IPS-15b (cell line): ENCODE data around the gene RUNDC3A.
"Not testable (repeated sequence)": the region's sequence is repeated elsewhere in the genome, so short reads cannot be mapped to it uniquely, and the experiment has no call there.

Source experiments
- H3K27me3 ChIP-seq: one replicate; pipeline ENCODE4 v1.6.1; 2013; ENCODE audit warnings: low read length; ENCODE audit not compliant: control insufficient read depth, insufficient read depth
- H3K36me3 ChIP-seq: one replicate; pipeline ENCODE4 v1.6.1; 2013; ENCODE audit warnings: low read length; ENCODE audit not compliant: control insufficient read depth, insufficient read depth
- H3K4me1 ChIP-seq: one replicate; pipeline ENCODE4 v1.6.1; 2013; ENCODE audit warnings: mild to moderate bottlenecking, low read length; ENCODE audit not compliant: control insufficient read depth, insufficient read depth
- H3K4me3 ChIP-seq: one replicate; pipeline ENCODE4 v1.5.1; 2013; ENCODE audit warnings: low read depth, low read length
- H3K9ac ChIP-seq: one replicate; pipeline ENCODE4 v1.6.1; 2013; ENCODE audit warnings: low read depth, mild to moderate bottlenecking, low read length
- H3K9me3 ChIP-seq: one replicate; pipeline ENCODE4 v1.6.1; 2013; ENCODE audit warnings: mild to moderate bottlenecking, low read length; ENCODE audit not compliant: control insufficient read depth, insufficient read depth

The RUNDC3A gene

GRCh38 chr17:44324571-44325275, 16.3 kb downstream of the RUNDC3A start, which contains the start of gene SLC25A39:
TSS of gene SLC25A39 (minus strand) at chr17:44324823. CDS start at chr17:44323562, 1,261 bp downstream.
- H3K4me3 ChIP-seq = peak within 1 kb of the TSS; percentile 84
- peaks cover 2% of the 10 kb centered on the region for H3K27me3 ChIP-seq
- H3K4me1 ChIP-seq = no peaks in the 10 kb centered on the region
- peak within 1 kb of the TSS; percentile 83 for H3K9ac ChIP-seq
- H3K9me3 ChIP-seq = no peaks in the 10 kb centered on the region
- H3K36me3 ChIP-seq = peaks cover 29% of the 10 kb centered on the region

GRCh38 chr17:44326861-44327444, 18.6 kb downstream of the RUNDC3A start:
- H3K36me3 ChIP-seq = peaks cover 8% of the 10 kb centered on the region
- no peaks in the 10 kb centered on the region for H3K4me1 ChIP-seq
- no peak overlapping the region for H3K9ac ChIP-seq
- no peaks in the 10 kb centered on the region for H3K9me3 ChIP-seq
- H3K27me3 ChIP-seq = peaks cover 2% of the 10 kb centered on the region
- H3K4me3 ChIP-seq = peak overlapping the region; percentile 22

GRCh38 chr17:44327715-44328449, 19.5 kb downstream of the RUNDC3A start:
- Histone ChIP-seq H3K36me3 (no peaks in the 10 kb centered on the region), H3K9me3 (no peaks in the 10 kb centered on the region), H3K27me3 (peaks cover 2% of the 10 kb centered on the region), H3K4me1 (no peaks in the 10 kb centered on the region), H3K9ac (no peak overlapping the region), H3K4me3 (no peak overlapping the region)

- H3K4me1 ChIP-seq = not testable (repeated sequence)
Measured at GRCh38 chr17:44329516-44329915, 21.1 kb downstream of the RUNDC3A start.

GRCh38 chr17:44330263-44330662, 21.9 kb downstream of the RUNDC3A start:
- H3K4me3 ChIP-seq, H3K27me3 ChIP-seq, H3K4me1 ChIP-seq, H3K9me3 ChIP-seq, H3K36me3 ChIP-seq, H3K9ac ChIP-seq: not testable (repeated sequence)

More at GRCh38 chr17:44329516-44329915, 21.1 kb downstream of the RUNDC3A start:
- H3K27me3 ChIP-seq, H3K9me3 ChIP-seq, H3K4me3 ChIP-seq, H3K36me3 ChIP-seq, H3K9ac ChIP-seq: not testable (repeated sequence)

GRCh38 chr17:44331249-44331760, 22.9 kb downstream of the RUNDC3A start:
- Histone ChIP-seq H3K4me3 (no peak overlapping the region), H3K9ac (no peak overlapping the region), H3K36me3 (no peaks in the 10 kb centered on the region), H3K27me3 (peaks cover 2% of the 10 kb centered on the region), H3K9me3 (no peaks in the 10 kb centered on the region), H3K4me1 (peaks cover 6% of the 10 kb centered on the region)

GRCh38 chr17:44333371-44333770, 25.0 kb downstream of the RUNDC3A start:
- H3K36me3 ChIP-seq = no peaks in the 10 kb centered on the region
- no peak overlapping the region for H3K9ac ChIP-seq
- no peaks in the 10 kb centered on the region for H3K9me3 ChIP-seq
- H3K4me3 ChIP-seq = no peak overlapping the region
- no peaks in the 10 kb centered on the region for H3K27me3 ChIP-seq
- H3K4me1 ChIP-seq = peaks cover 6% of the 10 kb centered on the region

- no peak overlapping the region for H3K9ac ChIP-seq
- no peak overlapping the region for H3K4me3 ChIP-seq
- H3K9me3 ChIP-seq = no peaks in the 10 kb centered on the region
- peaks cover 6% of the 10 kb centered on the region for H3K4me1 ChIP-seq
- H3K27me3 ChIP-seq = no peaks in the 10 kb centered on the region
- H3K36me3 ChIP-seq = no peaks in the 10 kb centered on the region
Measured at GRCh38 chr17:44334315-44334714, 25.9 kb downstream of the RUNDC3A start.

- Histone ChIP-seq H3K9me3 (no peaks in the 10 kb centered on the region), H3K4me3 (no peak overlapping the region), H3K36me3 (no peaks in the 10 kb centered on the region), H3K4me1 (peaks cover 6% of the 10 kb centered on the region), H3K9ac (no peak overlapping the region), H3K27me3 (no peaks in the 10 kb centered on the region)
Measured at GRCh38 chr17:44334727-44335126, 26.3 kb downstream of the RUNDC3A start.

GRCh38 chr17:44335564-44335963, 27.2 kb downstream of the RUNDC3A start:
- H3K9ac ChIP-seq = no peak overlapping the region
- H3K4me1 ChIP-seq = peaks cover 6% of the 10 kb centered on the region
- H3K9me3 ChIP-seq = no peaks in the 10 kb centered on the region
- H3K4me3 ChIP-seq = no peak overlapping the region
- H3K36me3 ChIP-seq = no peaks in the 10 kb centered on the region
- H3K27me3 ChIP-seq = no peaks in the 10 kb centered on the region

- no peak overlapping the region for H3K4me3 ChIP-seq
- no peaks in the 10 kb centered on the region for H3K27me3 ChIP-seq
- no peaks in the 10 kb centered on the region for H3K36me3 ChIP-seq
- H3K4me1 ChIP-seq = peaks cover 6% of the 10 kb centered on the region
- H3K9ac ChIP-seq = no peak overlapping the region
- H3K9me3 ChIP-seq = no peaks in the 10 kb centered on the region
Measured at GRCh38 chr17:44335968-44336367, 27.6 kb downstream of the RUNDC3A start.
